OCI-LY3 (cell line): ENCODE results near the gene DIPK1C.

Source experiments
- EZH2phosphoT487 ChIP-seq: fragments of 200-600 bp; shearing (Covaris generic); IDR thresholded peaks from 2 replicates; pipeline ENCODE4 v1.6.1; 2018; ENCODE audit warnings: antibody characterized with exemption, mixed run types, low read depth
- TF ChIP-seq, protein P1 (sequence below): fragments of 200-600, 300-600 bp; sonication (generic); IDR thresholded peaks from 2 replicates; pipeline ENCODE4 v1.5.1; 2014; ENCODE audit warnings: antibody characterized with exemption, low read length, low read depth

DNA sequence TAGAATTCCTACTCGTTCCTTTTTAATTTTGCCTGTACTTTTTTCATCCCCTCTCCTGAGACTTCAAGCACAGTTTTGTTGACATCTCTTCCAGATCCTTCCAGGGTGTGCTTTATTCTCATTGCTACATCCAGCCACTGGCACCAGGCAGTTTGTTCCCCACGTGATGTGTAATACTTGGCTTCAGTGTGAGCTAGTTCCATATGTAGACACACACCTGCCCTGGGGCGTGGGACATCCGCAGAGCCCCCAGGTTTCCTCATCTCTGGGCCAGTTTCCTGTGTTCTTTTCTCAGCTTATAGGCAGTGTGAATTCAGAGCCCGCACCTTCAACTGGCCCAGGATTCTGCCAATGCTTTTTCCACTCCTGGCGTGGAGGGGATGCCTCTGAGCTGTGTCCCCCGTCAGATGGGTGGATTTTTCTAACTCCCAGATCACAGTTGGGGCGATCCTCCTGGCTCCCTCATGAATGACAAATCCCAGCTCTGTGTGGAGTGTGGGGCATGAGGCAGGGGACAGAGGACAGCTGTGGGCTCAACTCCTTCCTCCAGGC, 46.6 kb downstream of the DIPK1C start:
- TF ChIP-seq, protein P1, sequence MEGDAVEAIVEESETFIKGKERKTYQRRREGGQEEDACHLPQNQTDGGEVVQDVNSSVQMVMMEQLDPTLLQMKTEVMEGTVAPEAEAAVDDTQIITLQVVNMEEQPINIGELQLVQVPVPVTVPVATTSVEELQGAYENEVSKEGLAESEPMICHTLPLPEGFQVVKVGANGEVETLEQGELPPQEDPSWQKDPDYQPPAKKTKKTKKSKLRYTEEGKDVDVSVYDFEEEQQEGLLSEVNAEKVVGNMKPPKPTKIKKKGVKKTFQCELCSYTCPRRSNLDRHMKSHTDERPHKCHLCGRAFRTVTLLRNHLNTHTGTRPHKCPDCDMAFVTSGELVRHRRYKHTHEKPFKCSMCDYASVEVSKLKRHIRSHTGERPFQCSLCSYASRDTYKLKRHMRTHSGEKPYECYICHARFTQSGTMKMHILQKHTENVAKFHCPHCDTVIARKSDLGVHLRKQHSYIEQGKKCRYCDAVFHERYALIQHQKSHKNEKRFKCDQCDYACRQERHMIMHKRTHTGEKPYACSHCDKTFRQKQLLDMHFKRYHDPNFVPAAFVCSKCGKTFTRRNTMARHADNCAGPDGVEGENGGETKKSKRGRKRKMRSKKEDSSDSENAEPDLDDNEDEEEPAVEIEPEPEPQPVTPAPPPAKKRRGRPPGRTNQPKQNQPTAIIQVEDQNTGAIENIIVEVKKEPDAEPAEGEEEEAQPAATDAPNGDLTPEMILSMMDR, result no peak
- no peak for TF ChIP-seq EZH2phosphoT487
